ENCODE measurements around the gene SH3TC1.

The SH3TC1 gene

GRCh38 chr4:8289956-8290700 is 91.0 kb downstream of the SH3TC1 start:
- DNase-seq (ENCODE audit: low read depth), result no peak

GRCh38 chr4:8290701-8290970 is 91.5 kb downstream of the SH3TC1 start:
- no peak for DNase-seq (ENCODE audit: low read depth)

All from amniotic epithelial cell (primary cell).